Fibroblast of lung (primary cell): ENCODE results near the gene SLC4A1AP. TPM values are rescaled to one million over a fixed set of nuclear protein-coding genes. Genes with fewer than 3 reads are reported as not detected.

Experiments
- DNase-seq, 2 donors: peaks; one replicate each; pipeline versions ENCODE4 v3.0.0 to v3.0.0-alpha.2; 2010; ENCODE audit warnings: low read depth in 2 of 2
- H2AFZ ChIP-seq: 2 replicates; pipeline ENCODE4 v1.5.1; 2012; ENCODE audit warnings: low read length, control low read depth, inconsistent platforms
- H3K27ac ChIP-seq: 2 replicates; pipeline ENCODE4 v1.5.1; 2011; ENCODE audit warnings: low read length, control low read depth; ENCODE audit not compliant: insufficient read depth
- H3K27me3 ChIP-seq: 2 replicates; pipeline ENCODE4 v1.5.1; 2011; ENCODE audit warnings: mild to moderate bottlenecking, low read length; ENCODE audit not compliant: control insufficient read depth, insufficient read depth
- H3K36me3 ChIP-seq: 2 replicates; pipeline ENCODE4 v1.5.1; 2011; ENCODE audit warnings: low read length; ENCODE audit not compliant: control insufficient read depth, insufficient read depth
- H3K4me1 ChIP-seq: 2 replicates; pipeline ENCODE4 v1.5.1; 2011; ENCODE audit warnings: low read length; ENCODE audit not compliant: control insufficient read depth, insufficient read depth; ENCODE audit errors: extremely low read depth
- H3K4me2 ChIP-seq: 2 replicates; pipeline ENCODE4 v1.5.1; 2011; ENCODE audit warnings: low read length, control low read depth; ENCODE audit not compliant: insufficient read depth; ENCODE audit errors: extremely low read depth
- H3K4me3 ChIP-seq, 4 experiments: fragments of 200-600 bp in 1 of 4; sonication (generic) in 1 of 4; replicated peaks in 1 of 4; 2 replicates each; pipeline ENCODE4 v1.5.1; 2011 to 2016; ENCODE audit warnings: low read length in 4 of 4, low read depth in 3 of 4, mild to moderate bottlenecking in 3 of 4, control low read depth in 2 of 4, inconsistent platforms in 1 of 4, mixed read lengths in 1 of 4; ENCODE audit not compliant: insufficient read depth in 1 of 4; ENCODE audit errors: control extremely low read depth in 1 of 4
- H3K79me2 ChIP-seq: 2 replicates; pipeline ENCODE4 v1.5.1; 2012; ENCODE audit warnings: mild to moderate bottlenecking, low read length, inconsistent platforms; ENCODE audit not compliant: control insufficient read depth, insufficient read depth
- H3K9ac ChIP-seq: 2 replicates; pipeline ENCODE4 v1.5.1; 2011; ENCODE audit warnings: mild to moderate bottlenecking, low read length, control low read depth; ENCODE audit not compliant: insufficient read depth
- H3K9me3 ChIP-seq: 2 replicates; pipeline ENCODE4 v1.5.1; 2012; ENCODE audit warnings: low read depth, low read length; ENCODE audit not compliant: control insufficient read depth, insufficient read depth
- H4K20me1 ChIP-seq: 2 replicates; pipeline ENCODE4 v1.5.1; 2011; ENCODE audit warnings: low read length; ENCODE audit not compliant: control insufficient read depth, insufficient read depth; ENCODE audit errors: extremely low read depth
- EZH2 ChIP-seq: IDR thresholded peaks from 2 replicates; pipeline ENCODE4 v1.5.1; 2012; ENCODE audit warnings: low read length, control low read depth, mild to moderate bottlenecking; ENCODE audit errors: missing control alignments
- polyA minus RNA-seq: library from RNA; depleted of rRNA, polyadenylated mRNA; stranded (reverse); fragments of >200 nt; gene quantifications from 2 replicates; pipeline ENCODE4 v1.2.3, GENCODE V29; 2011; ENCODE audit warnings: low replicate concordance
- polyA plus RNA-seq, 2 donors: library from polyadenylated mRNA; depleted of rRNA in 1 of 2; stranded (reverse) in 1 of 2; unstranded in 1 of 2; fragments of >200 nt; gene quantifications; 2 replicates each; pipeline ENCODE4 v1.2.1, GENCODE V29; 2011 to 2012; ENCODE audit warnings: missing spikeins in 1 of 2
- total RNA-seq: library from RNA; depleted of rRNA; stranded (reverse); fragments of >200 nt; gene quantifications from 2 replicates; pipeline ENCODE4 v1.2.1, GENCODE V29; 2014
- TF ChIP-seq, protein P1 (sequence below), 2 donors: IDR thresholded peaks in 1 of 2; conservative IDR thresholded peaks in 1 of 2; 1 replicate in 1 of 2; 2 replicates in 1 of 2; pipeline ENCODE4 v1.5.1; 2011 to 2012; ENCODE audit warnings: low read length in 2 of 2, control low read depth in 1 of 2, inconsistent platforms in 1 of 2, low read depth in 1 of 2, mild to moderate bottlenecking in 1 of 2

Gene SLC4A1AP, protein sequence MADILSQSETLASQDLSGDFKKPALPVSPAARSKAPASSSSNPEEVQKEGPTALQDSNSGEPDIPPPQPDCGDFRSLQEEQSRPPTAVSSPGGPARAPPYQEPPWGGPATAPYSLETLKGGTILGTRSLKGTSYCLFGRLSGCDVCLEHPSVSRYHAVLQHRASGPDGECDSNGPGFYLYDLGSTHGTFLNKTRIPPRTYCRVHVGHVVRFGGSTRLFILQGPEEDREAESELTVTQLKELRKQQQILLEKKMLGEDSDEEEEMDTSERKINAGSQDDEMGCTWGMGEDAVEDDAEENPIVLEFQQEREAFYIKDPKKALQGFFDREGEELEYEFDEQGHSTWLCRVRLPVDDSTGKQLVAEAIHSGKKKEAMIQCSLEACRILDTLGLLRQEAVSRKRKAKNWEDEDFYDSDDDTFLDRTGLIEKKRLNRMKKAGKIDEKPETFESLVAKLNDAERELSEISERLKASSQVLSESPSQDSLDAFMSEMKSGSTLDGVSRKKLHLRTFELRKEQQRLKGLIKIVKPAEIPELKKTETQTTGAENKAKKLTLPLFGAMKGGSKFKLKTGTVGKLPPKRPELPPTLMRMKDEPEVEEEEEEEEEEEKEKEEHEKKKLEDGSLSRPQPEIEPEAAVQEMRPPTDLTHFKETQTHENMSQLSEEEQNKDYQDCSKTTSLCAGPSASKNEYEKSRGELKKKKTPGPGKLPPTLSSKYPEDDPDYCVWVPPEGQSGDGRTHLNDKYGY
- 25.2 and 28.4 TPM in 2 replicates for total RNA-seq
- polyA plus RNA-seq: 15.2 and 17.7 TPM in 2 replicates
- polyA plus RNA-seq (2012): 16.3 and 20.7 TPM in 2 replicates
- polyA minus RNA-seq: 5.4 and 6.2 TPM in 2 replicates

DNA sequence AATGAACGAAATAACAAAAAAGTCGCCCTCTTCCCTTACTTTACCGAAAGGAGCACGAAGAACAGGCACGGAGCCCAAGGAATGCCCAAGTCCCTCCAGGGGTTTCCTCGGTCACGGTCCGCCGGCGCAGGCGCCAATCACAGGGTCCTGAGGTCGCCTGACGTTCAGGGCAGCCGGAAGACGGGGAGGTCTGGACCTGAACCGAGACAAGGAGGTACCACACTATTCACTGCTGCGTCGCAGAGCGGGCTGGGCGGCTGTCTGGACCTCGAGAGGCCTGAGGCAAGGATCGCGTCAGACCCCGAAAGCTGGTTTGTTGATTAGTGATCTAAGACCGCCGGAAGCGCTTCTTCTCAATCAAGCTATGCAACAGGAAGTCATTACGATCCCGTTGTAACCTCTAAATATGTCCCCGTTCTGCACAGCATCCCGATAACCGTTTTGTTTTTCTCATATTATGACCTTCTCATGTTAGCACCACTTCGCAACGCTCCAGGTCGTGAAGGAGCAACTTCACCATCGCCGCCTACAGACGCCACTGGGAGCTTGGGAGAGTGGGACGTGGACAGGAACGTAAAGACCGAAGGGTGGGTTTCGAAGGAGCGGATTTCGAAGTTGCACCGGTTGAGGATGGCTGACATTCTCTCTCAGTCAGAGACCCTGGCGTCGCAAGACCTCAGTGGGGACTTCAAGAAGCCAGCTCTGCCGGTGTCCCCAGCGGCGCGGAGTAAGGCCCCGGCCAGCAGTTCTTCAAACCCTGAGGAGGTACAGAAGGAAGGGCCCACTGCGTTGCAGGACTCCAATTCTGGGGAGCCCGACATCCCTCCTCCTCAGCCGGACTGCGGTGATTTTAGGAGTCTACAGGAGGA lies at the start of gene SLC4A1AP, which contains the start of gene SUPT7L:
SLC4A1AP (plus strand) TSS at position 605 of the 869 bp plus-strand sequence; CDS start at position 631, 26 bp downstream.
SUPT7L (minus strand) TSS at position 330 of the 869 bp plus-strand sequence. CDS start 1,422 bp downstream, outside the sequence.
- H3K79me2 ChIP-seq: peaks cover 32% of the 10 kb centered on the region
- peak within 1 kb of the TSS; percentile 100 for H3K4me2 ChIP-seq
- peak within 1 kb of the TSS; percentile 100 for H2AFZ ChIP-seq
- peaks cover 6% of the 10 kb centered on the region for H3K36me3 ChIP-seq
- H3K27ac ChIP-seq: peak within 1 kb of the TSS; percentile 97
- H3K9ac ChIP-seq: peak within 1 kb of the TSS; percentile 94
- TF ChIP-seq, protein P1, sequence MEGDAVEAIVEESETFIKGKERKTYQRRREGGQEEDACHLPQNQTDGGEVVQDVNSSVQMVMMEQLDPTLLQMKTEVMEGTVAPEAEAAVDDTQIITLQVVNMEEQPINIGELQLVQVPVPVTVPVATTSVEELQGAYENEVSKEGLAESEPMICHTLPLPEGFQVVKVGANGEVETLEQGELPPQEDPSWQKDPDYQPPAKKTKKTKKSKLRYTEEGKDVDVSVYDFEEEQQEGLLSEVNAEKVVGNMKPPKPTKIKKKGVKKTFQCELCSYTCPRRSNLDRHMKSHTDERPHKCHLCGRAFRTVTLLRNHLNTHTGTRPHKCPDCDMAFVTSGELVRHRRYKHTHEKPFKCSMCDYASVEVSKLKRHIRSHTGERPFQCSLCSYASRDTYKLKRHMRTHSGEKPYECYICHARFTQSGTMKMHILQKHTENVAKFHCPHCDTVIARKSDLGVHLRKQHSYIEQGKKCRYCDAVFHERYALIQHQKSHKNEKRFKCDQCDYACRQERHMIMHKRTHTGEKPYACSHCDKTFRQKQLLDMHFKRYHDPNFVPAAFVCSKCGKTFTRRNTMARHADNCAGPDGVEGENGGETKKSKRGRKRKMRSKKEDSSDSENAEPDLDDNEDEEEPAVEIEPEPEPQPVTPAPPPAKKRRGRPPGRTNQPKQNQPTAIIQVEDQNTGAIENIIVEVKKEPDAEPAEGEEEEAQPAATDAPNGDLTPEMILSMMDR (conservative IDR thresholded peaks at IDR 0.05 in 1 of 2, IDR thresholded peaks at IDR 0.05 in 1 of 2; ENCODE audit: low read depth in 1 of 2, low read length in 2 of 2): peak in 1 of 2 donors; percentile 9
- no peak for TF ChIP-seq EZH2
- H3K9me3 ChIP-seq: no peaks in the 10 kb centered on the region
- peaks cover 11% of the 10 kb centered on the region for H3K4me1 ChIP-seq
- peak within 1 kb of the TSS; percentile 88 to 99 (median 95) for H3K4me3 ChIP-seq
- no peaks in the 10 kb centered on the region for H4K20me1 ChIP-seq
- H3K27me3 ChIP-seq: no peaks in the 10 kb centered on the region
- DNase-seq: peak; percentile 87 to 93

DNA sequence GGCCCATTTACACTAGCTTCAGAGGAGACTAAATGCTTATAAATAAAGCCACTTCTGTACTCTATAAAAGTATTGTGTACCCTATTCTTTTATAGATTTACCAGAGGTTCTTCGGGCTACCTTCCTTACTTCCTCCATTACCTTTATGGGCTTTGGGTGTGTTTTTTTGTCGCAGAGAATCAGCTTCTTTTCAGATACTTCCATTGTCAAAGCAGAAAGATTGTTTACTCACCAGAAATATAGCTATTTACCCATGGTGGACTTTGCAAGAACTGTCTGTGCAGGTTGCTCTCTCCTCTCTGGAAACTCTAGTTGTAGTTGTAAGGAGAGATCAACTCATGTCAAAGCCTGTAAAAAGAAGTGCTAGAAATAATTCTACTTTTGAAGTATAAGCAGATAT lies 49.7 kb upstream of the SLC4A1AP start:
- H3K36me3 ChIP-seq: peaks cover 8% of the 10 kb centered on the region
- H3K79me2 ChIP-seq: no peaks in the 10 kb centered on the region

More for the DNA sequence above, 49.7 kb upstream of the SLC4A1AP start:
- TF ChIP-seq, protein P1 (conservative IDR thresholded peaks at IDR 0.05 in 1 of 2, IDR thresholded peaks at IDR 0.05 in 1 of 2; ENCODE audit: low read depth in 1 of 2, low read length in 2 of 2): no peak
- no peak for TF ChIP-seq EZH2
- DNase-seq: no peak
- no peaks in the 10 kb centered on the region for H3K27me3 ChIP-seq
- H2AFZ ChIP-seq: no peak overlapping the region
- H3K9me3 ChIP-seq: no peaks in the 10 kb centered on the region
- H3K27ac ChIP-seq: no peak overlapping the region
- no peak overlapping the region for H3K4me3 ChIP-seq
- no peaks in the 10 kb centered on the region for H3K4me1 ChIP-seq
- H4K20me1 ChIP-seq: no peaks in the 10 kb centered on the region
- H3K9ac ChIP-seq: no peak overlapping the region
- H3K4me2 ChIP-seq: no peak overlapping the region
